Activated CD8-positive, alpha-beta T cell treated with anti-CD3 and anti-CD28 coated beads for 36 hours (primary cell): ENCODE measurements around the gene SLFNL1. TPM values are rescaled to one million over a fixed set of nuclear protein-coding genes. Genes with fewer than 3 reads are reported as not detected.

Experiments used
- ATAC-seq: fragments of 200-7000 bp; cut with Tn5 transposase; one replicate; pipeline ENCODE4 v1.10.0; 2021; ENCODE audit warnings: mild to moderate bottlenecking, moderate library complexity
- CTCF ChIA-PET: fragments of 350-600 bp; sonication (Branson Sonifier 250); formaldehyde crosslinking; loops from one replicate; lab custom pipeline; 2021; ENCODE audit warnings: antibody characterized with exemption; lab: Charles Lee
- POLR2A ChIA-PET: fragments of 350-600 bp; sonication (Branson Sonifier 250); formaldehyde crosslinking; loops from one replicate; lab custom pipeline; 2021; ENCODE audit warnings: antibody characterized with exemption; lab: Charles Lee
- DNase-seq: peaks from one replicate; pipeline ENCODE4 v3.0.0-alpha.2; 2020
- H3K27ac Mint-ChIP-seq: one replicate; pipeline ENCODE4 v1.8.0; 2021; ENCODE audit warnings: mild to moderate bottlenecking, mixed read lengths
- H3K27me3 Mint-ChIP-seq: one replicate; pipeline ENCODE4 v1.8.0; 2021; ENCODE audit warnings: mixed read lengths
- H3K36me3 Mint-ChIP-seq: one replicate; pipeline ENCODE4 v1.8.0; 2021; ENCODE audit warnings: low read depth, mixed read lengths
- H3K4me1 Mint-ChIP-seq: one replicate; pipeline ENCODE4 v1.8.0; 2021; ENCODE audit warnings: low read depth, mixed read lengths
- H3K4me3 Mint-ChIP-seq: one replicate; pipeline ENCODE4 v1.8.0; 2021; ENCODE audit warnings: mild to moderate bottlenecking, moderate library complexity, mixed read lengths
- H3K9me3 Mint-ChIP-seq: one replicate; pipeline ENCODE4 v1.8.0; 2021; ENCODE audit warnings: mixed read lengths
- intact Hi-C: fragments of 100-400 bp; cut with micrococcal nuclease; formaldehyde crosslinking; loops from one replicate; pipeline ENCODE4 v1.10.0; 2022
- total RNA-seq, 2 experiments: library from RNA; stranded (reverse); gene quantifications; one replicate each; pipeline ENCODE4 v1.2.3, GENCODE V29; 2021
- TF ChIP-seq, protein P1 (sequence below): fragments of 200-600 bp; IDR thresholded peaks from one replicate; pipeline ENCODE4 v1.8.0; 2022; ENCODE audit warnings: antibody characterized with exemption, mild to moderate bottlenecking

Gene SLFNL1
- total RNA-seq, 2 experiments from 2014 or later = 0.22 to 0.25 TPM

DNA sequence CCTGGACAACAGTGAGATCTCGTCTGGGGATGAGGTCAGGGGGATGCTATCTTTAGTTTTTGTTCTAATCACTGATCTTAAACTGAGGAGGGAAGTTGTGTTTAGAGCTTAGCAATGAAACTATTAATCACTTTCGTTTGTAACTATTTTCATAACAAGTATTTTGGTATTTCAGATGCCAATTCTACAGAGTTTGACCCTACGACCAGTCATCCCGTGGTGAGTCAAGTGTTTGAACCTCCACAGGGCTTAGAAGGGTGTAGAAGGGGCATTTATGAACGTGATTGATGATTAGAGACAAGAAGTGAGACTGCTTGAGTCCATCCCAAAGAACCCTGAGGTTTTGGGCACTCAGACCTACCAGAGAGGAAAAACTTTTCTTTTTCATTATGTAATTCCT is 15.6 kb downstream of the SLFNL1 start:
- DNase-seq (no peak), ATAC-seq (no peak)
- ChIA-PET CTCF (no interaction called here), POLR2A (interaction anchor here (6.4 kb wide), 1 partner anchor 21 kb away, joined by 67 read pairs; no protein-coding TSS in a partner anchor)
- H3K27ac Mint-ChIP-seq = no peak overlapping the region
- peaks cover 80% of the 10 kb centered on the region for H3K36me3 Mint-ChIP-seq
- no peaks in the 10 kb centered on the region for H3K27me3 Mint-ChIP-seq
- H3K9me3 Mint-ChIP-seq = no peaks in the 10 kb centered on the region
- peaks cover 25% of the 10 kb centered on the region for H3K4me1 Mint-ChIP-seq
- H3K4me3 Mint-ChIP-seq = no peak overlapping the region
- TF ChIP-seq, protein P1, sequence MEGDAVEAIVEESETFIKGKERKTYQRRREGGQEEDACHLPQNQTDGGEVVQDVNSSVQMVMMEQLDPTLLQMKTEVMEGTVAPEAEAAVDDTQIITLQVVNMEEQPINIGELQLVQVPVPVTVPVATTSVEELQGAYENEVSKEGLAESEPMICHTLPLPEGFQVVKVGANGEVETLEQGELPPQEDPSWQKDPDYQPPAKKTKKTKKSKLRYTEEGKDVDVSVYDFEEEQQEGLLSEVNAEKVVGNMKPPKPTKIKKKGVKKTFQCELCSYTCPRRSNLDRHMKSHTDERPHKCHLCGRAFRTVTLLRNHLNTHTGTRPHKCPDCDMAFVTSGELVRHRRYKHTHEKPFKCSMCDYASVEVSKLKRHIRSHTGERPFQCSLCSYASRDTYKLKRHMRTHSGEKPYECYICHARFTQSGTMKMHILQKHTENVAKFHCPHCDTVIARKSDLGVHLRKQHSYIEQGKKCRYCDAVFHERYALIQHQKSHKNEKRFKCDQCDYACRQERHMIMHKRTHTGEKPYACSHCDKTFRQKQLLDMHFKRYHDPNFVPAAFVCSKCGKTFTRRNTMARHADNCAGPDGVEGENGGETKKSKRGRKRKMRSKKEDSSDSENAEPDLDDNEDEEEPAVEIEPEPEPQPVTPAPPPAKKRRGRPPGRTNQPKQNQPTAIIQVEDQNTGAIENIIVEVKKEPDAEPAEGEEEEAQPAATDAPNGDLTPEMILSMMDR = no peak
- intact Hi-C loops = no loop called here

DNA sequence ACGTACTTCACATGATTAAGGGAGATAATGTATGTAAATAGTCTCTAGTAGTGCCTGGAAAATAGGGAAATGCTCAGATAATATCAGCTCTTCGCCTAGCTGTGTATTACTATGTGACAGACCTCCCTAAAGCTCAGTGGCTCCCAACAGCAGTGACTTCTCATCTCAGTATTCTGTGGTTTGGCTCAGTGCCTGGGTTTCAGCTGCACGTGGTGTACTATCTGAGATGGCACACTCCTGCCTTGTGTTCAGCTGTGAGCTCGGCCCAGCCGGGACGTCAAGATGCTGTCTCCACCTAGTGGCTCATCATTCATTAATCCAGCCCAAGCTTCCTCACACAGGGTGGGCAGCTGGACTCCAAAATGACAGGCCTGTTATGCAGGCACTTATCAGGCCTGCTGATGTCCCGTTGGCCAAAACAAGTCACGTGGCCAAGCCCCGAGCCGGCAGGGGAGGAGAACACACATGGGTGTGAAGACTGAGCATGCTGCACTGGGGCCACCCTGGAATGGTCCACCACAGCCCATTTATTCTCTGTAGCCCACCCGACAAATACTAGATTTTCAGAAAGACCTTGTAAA is 17.8 kb downstream of the SLFNL1 start:
- peaks cover 27% of the 10 kb centered on the region for H3K4me1 Mint-ChIP-seq
- peaks cover 82% of the 10 kb centered on the region for H3K36me3 Mint-ChIP-seq

GRCh38 chr1:41003127-41003639 is 18.3 kb downstream of the SLFNL1 start:
- peaks cover 81% of the 10 kb centered on the region for H3K36me3 Mint-ChIP-seq
- CTCF ChIA-PET = interaction anchor here (0.6 to 2.3 kb wide), 9 partner anchors 8 to 141 kb away, joined by 3 to 12 read pairs (median 3); partner anchors contain the start of genes CITED4, CTPS1 and SLFNL1
- H3K9me3 Mint-ChIP-seq = no peaks in the 10 kb centered on the region

More for the DNA sequence above, 17.8 kb downstream of the SLFNL1 start:
- POLR2A ChIA-PET = interaction anchor here (1.0 to 6.4 kb wide), 9 partner anchors 10 to 28 kb away, joined by 3 to 67 read pairs (median 7); partner anchors contain the start of genes CTPS1 and SLFNL1
- Mint-ChIP-seq H3K27ac (peak overlapping the region; percentile 37), H3K9me3 (no peaks in the 10 kb centered on the region), H3K4me3 (no peak overlapping the region), H3K27me3 (no peaks in the 10 kb centered on the region)
- CTCF ChIA-PET = interaction anchor here (0.6 to 2.3 kb wide), 9 partner anchors 9 to 141 kb away, joined by 3 to 12 read pairs (median 3); partner anchors contain the start of genes CITED4, CTPS1 and SLFNL1
- DNase-seq (peak; percentile 98), ATAC-seq (peak; percentile 96)
- TF ChIP-seq, protein P1 = peak; percentile 46
- intact Hi-C loops = no loop called here

GRCh38 chr1:40998668-40999067 is 22.9 kb downstream of the SLFNL1 start:
- DNase-seq = no peak
- ChIA-PET CTCF (no interaction called here), POLR2A (no interaction called here)
- intact Hi-C loops = no loop called here
- TF ChIP-seq, protein P1 = no peak
- Mint-ChIP-seq H3K36me3 (peaks cover 77% of the 10 kb centered on the region), H3K27me3 (no peaks in the 10 kb centered on the region), H3K9me3 (no peaks in the 10 kb centered on the region), H3K4me3 (no peak overlapping the region), H3K4me1 (peaks cover 24% of the 10 kb centered on the region), H3K27ac (no peak overlapping the region)
- no peak for ATAC-seq

More at GRCh38 chr1:41003127-41003639, 18.3 kb downstream of the SLFNL1 start:
- Mint-ChIP-seq H3K4me3 (no peak overlapping the region), H3K27me3 (no peaks in the 10 kb centered on the region), H3K4me1 (peaks cover 27% of the 10 kb centered on the region), H3K27ac (peak overlapping the region; percentile 37)
- ATAC-seq = peak; percentile 5
- DNase-seq = no peak
- POLR2A ChIA-PET = interaction anchor here (1.0 to 6.4 kb wide), 8 partner anchors 9 to 28 kb away, joined by 3 to 67 read pairs (median 11); partner anchors contain the start of gene CTPS1
- intact Hi-C loops = no loop called here
- TF ChIP-seq, protein P1 = no peak

- no peak for ATAC-seq
- intact Hi-C loops = no loop called here
- Mint-ChIP-seq H3K27ac (no peak overlapping the region), H3K36me3 (peaks cover 68% of the 10 kb centered on the region), H3K27me3 (no peaks in the 10 kb centered on the region), H3K4me1 (peaks cover 8% of the 10 kb centered on the region), H3K9me3 (no peaks in the 10 kb centered on the region), H3K4me3 (no peak overlapping the region)
- ChIA-PET CTCF (no interaction called here), POLR2A (interaction anchor here (0.8 to 3.5 kb wide), 8 partner anchors 11 to 26 kb away, joined by 3 to 16 read pairs (median 4); partner anchors contain the start of genes CTPS1 and SLFNL1)
- TF ChIP-seq, protein P1 = no peak
- no peak for DNase-seq
Observed at GRCh38 chr1:40997096-40997495, 24.4 kb downstream of the SLFNL1 start.
